GM18873 (cell line): ENCODE measurements around the gene FLVCR2.

Experiments
- ATAC-seq: cut with Tn5 transposase; IDR thresholded peaks from one replicate; pipeline ENCODE4 v1.9.1; 2021; ENCODE audit warnings: mild to moderate bottlenecking, moderate library complexity, moderate number of reproducible peaks; ENCODE audit not compliant: unreplicated experiment, low FRiP score

Gene FLVCR2

GRCh38 chr14:75553761-75554364 is 24.6 kb upstream of the FLVCR2 start:
- ATAC-seq = no peak

- ATAC-seq = no peak
These were observed 23.9 kb upstream of the FLVCR2 start for GRCh38 chr14:75554482-75554881.

GRCh38 chr14:75558440-75558839 is 20.0 kb upstream of the FLVCR2 start:
- no peak for ATAC-seq

GRCh38 chr14:75559045-75559444 is 19.4 kb upstream of the FLVCR2 start:
- ATAC-seq = no peak

GRCh38 chr14:75559451-75560222 is 18.8 kb upstream of the FLVCR2 start:
- no peak for ATAC-seq

GRCh38 chr14:75561013-75561432 is 17.4 kb upstream of the FLVCR2 start:
- ATAC-seq = no peak

GRCh38 chr14:75562089-75562488 is 16.3 kb upstream of the FLVCR2 start:
- ATAC-seq = no peak

- no peak for ATAC-seq
These were observed 15.9 kb upstream of the FLVCR2 start for GRCh38 chr14:75562489-75562888.

GRCh38 chr14:75563931-75564330 is 14.5 kb upstream of the FLVCR2 start:
- ATAC-seq = no peak

- ATAC-seq = no peak
These were observed 13.4 kb upstream of the FLVCR2 start for GRCh38 chr14:75565056-75565455.

- ATAC-seq = no peak
These were observed 12.1 kb upstream of the FLVCR2 start for GRCh38 chr14:75566321-75566720.

- ATAC-seq = no peak
These were observed 11.7 kb upstream of the FLVCR2 start for GRCh38 chr14:75566752-75567151.

GRCh38 chr14:75568140-75568539 is 10.3 kb upstream of the FLVCR2 start:
- no peak for ATAC-seq

- ATAC-seq = no peak
These were observed 9.6 kb upstream of the FLVCR2 start for GRCh38 chr14:75568791-75569190.

GRCh38 chr14:75570797-75571196 is 7.6 kb upstream of the FLVCR2 start:
- no peak for ATAC-seq

GRCh38 chr14:75572104-75572503 is 6.3 kb upstream of the FLVCR2 start:
- ATAC-seq = no peak

GRCh38 chr14:75577090-75577489 is 1.3 kb upstream of the FLVCR2 start:
- no peak for ATAC-seq

GRCh38 chr14:75577729-75578101 is 705 bp upstream of the FLVCR2 start:
- ATAC-seq = no peak

GRCh38 chr14:75578786-75579337 is 442 bp downstream of the FLVCR2 start:
- no peak for ATAC-seq

- no peak for ATAC-seq
These were observed 981 bp downstream of the FLVCR2 start for GRCh38 chr14:75579338-75579864.

- no peak for ATAC-seq
These were observed 1.5 kb downstream of the FLVCR2 start for GRCh38 chr14:75579882-75580281.

GRCh38 chr14:75587388-75587787 is 9.0 kb downstream of the FLVCR2 start:
- no peak for ATAC-seq
